ENCODE data around the gene TBX15.

DNA sequence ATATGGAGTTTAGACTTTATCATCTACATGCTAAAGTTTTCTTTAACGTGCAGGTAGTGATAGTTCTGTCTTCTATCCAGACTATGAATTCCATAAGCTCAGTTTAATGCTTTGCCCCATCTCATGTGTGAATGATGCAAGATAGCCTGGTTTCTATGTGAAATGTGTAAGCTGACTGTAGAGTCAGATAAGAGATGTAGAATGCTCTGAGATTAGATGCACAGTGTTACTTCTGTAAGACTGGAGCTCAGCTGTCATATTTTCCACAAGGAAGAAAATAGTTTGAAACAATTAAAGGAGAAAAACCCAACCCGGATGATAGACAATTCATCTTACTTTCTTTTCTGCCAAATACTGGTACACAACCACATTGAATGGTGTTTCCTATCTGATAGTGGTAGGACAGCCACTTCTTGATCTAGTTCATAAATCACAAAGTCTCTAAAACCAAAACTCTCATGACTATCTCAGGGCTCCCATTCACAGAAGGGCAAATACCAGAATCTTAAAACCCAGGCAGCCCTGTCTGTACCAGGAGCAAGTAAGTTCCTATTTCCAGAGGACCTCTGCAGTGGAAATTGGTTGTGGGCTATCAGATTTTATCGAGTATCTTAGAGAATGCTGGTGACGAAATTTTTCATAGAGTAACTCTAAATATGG lies 50.6 kb downstream of the TBX15 start:
- TF ChIP-seq, protein P1, sequence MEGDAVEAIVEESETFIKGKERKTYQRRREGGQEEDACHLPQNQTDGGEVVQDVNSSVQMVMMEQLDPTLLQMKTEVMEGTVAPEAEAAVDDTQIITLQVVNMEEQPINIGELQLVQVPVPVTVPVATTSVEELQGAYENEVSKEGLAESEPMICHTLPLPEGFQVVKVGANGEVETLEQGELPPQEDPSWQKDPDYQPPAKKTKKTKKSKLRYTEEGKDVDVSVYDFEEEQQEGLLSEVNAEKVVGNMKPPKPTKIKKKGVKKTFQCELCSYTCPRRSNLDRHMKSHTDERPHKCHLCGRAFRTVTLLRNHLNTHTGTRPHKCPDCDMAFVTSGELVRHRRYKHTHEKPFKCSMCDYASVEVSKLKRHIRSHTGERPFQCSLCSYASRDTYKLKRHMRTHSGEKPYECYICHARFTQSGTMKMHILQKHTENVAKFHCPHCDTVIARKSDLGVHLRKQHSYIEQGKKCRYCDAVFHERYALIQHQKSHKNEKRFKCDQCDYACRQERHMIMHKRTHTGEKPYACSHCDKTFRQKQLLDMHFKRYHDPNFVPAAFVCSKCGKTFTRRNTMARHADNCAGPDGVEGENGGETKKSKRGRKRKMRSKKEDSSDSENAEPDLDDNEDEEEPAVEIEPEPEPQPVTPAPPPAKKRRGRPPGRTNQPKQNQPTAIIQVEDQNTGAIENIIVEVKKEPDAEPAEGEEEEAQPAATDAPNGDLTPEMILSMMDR (IDR thresholded peaks at IDR 0.05; ENCODE audit: low read depth, low read length), result no peak
- TF ChIP-seq POLR2A (IDR thresholded peaks at IDR 0.05; ENCODE audit: extremely low read depth, insufficient read length), result no peak
